ENCODE results near the gene ZNF385C.

The ZNF385C gene

GRCh38 chr17:42067371-42068091 is 30.7 kb downstream of the ZNF385C start:
- 52% methylated on average over 11 of the region's 12 CpGs for WGBS
- Histone ChIP-seq H3K9me3 (ENCODE audit: insufficient read depth, low read depth, low read length) (no peaks in the 10 kb centered on the region), H3K36me3 (ENCODE audit: insufficient read depth, low read length) (no peaks in the 10 kb centered on the region), H3K9ac (ENCODE audit: low read depth, low read length) (no peak overlapping the region), H3K4me3 (ENCODE audit: low read length) (no peak overlapping the region), H3K27me3 (ENCODE audit: insufficient read depth, low read length) (peaks cover 7% of the 10 kb centered on the region; the same call in 1 of the 2 replicates), H3K27ac (ENCODE audit: low read depth, low read length) (no peak overlapping the region), H3K4me1 (ENCODE audit: insufficient read depth, low read length) (peaks cover 8% of the 10 kb centered on the region; the same call in 1 of the 2 replicates)

GRCh38 chr17:42065201-42065600 is 33.1 kb downstream of the ZNF385C start:
- Histone ChIP-seq H3K27me3 (ENCODE audit: insufficient read depth, low read length) (no peaks in the 10 kb centered on the region), H3K36me3 (ENCODE audit: insufficient read depth, low read length) (no peaks in the 10 kb centered on the region), H3K9ac (ENCODE audit: low read depth, low read length) (no peak overlapping the region), H3K4me1 (ENCODE audit: insufficient read depth, low read length) (peaks cover 10% of the 10 kb centered on the region; the same call in 1 of the 2 replicates), H3K9me3 (ENCODE audit: insufficient read depth, low read depth, low read length) (no peaks in the 10 kb centered on the region), H3K27ac (ENCODE audit: low read depth, low read length) (no peak overlapping the region), H3K4me3 (ENCODE audit: low read length) (no peak overlapping the region)
- 87% methylated on average over 2 of the region's 2 CpGs for WGBS

DNA sequence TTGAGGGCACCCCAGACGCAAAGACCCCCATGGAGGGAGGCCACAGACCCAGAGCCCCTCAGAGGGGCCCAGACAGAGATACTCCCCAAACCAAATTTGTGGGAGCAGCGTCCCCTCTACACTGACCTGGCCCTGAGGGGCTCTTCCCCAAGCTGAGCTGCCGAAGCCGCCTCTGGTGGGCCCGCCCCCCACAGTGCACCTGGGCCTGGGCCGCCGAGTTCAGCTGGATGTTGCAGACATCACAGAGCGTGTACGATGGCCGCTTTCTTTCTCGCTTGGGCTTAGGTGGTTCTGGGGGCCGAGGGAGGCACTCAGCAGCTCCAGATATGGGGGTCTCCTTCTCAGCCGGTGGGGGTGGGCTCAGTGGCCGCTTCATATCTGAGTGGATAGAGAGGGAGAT is 35.6 kb downstream of the ZNF385C start:
- Histone ChIP-seq H3K4me1 (ENCODE audit: insufficient read depth, low read length) (peaks cover 9% of the 10 kb centered on the region; the same call in 1 of the 2 replicates), H3K4me3 (ENCODE audit: low read length) (no peak overlapping the region), H3K27me3 (ENCODE audit: insufficient read depth, low read length) (no peaks in the 10 kb centered on the region), H3K9me3 (ENCODE audit: insufficient read depth, low read depth, low read length) (no peaks in the 10 kb centered on the region), H3K36me3 (ENCODE audit: insufficient read depth, low read length) (no peaks in the 10 kb centered on the region), H3K27ac (ENCODE audit: low read depth, low read length) (no peak overlapping the region), H3K9ac (ENCODE audit: low read depth, low read length) (no peak overlapping the region)
- WGBS = 90% methylated on average over 14 of the region's 14 CpGs

DNA sequence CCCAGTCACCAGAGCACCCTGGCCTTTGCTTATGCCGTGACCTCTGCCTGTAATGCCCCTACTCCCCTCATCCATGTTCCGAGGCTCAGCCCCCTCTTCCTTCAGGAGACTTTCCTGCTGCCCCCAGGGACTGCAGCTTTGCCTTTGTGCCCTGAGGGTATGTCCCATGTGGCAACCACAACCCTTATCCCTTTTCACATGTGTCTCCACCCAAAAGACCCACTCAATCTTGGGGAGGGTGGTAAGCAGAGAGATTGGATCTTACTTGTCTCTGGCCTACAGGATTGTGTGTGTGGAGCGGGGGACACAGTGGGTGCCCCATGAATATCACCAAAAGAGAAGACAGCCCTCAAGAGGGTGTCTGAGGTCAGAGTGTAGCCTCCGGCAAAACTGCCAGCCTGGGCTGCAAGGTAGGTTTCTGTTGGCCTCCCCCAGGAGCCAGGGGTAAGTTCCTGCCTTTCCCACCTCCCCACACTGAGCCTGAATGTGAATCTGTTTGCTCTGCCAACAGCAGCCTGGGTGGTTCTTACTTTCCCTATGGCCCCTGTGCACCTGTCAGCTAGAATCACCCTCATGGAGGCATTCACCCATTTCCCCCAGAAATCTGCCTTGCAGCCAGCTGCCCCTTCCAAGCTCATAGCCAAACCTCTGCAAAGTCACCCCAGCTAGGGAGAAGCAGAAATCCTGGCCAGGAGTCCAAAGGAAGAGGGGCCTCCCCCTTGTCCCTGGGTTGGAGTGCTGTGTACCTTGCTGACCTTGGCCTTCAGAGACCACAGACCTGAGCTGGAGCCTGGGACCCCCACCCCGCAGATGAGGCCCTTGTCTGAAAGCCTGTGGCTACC is 36.4 kb downstream of the ZNF385C start:
- H3K9me3 ChIP-seq (ENCODE audit: insufficient read depth, low read depth, low read length) = no peaks in the 10 kb centered on the region
- H3K27me3 ChIP-seq (ENCODE audit: insufficient read depth, low read length) = no peaks in the 10 kb centered on the region
- no peak overlapping the region for H3K9ac ChIP-seq (ENCODE audit: low read depth, low read length)
- WGBS = 65% methylated on average over 5 of the region's 5 CpGs
- H3K36me3 ChIP-seq (ENCODE audit: insufficient read depth, low read length) = no peaks in the 10 kb centered on the region
- 0 out of 2 replicates have a peak, but pooled peaks cover 5% of the 10 kb centered on the region for H3K4me1 ChIP-seq (ENCODE audit: insufficient read depth, low read length)
- no peak overlapping the region for H3K27ac ChIP-seq (ENCODE audit: low read depth, low read length)
- no peak overlapping the region for H3K4me3 ChIP-seq (ENCODE audit: low read length)

GRCh38 chr17:42060231-42060630 is 38.0 kb downstream of the ZNF385C start:
- no peaks in the 10 kb centered on the region for H3K27me3 ChIP-seq (ENCODE audit: insufficient read depth, low read length)
- H3K9ac ChIP-seq (ENCODE audit: low read depth, low read length) = no peak overlapping the region
- H3K4me1 ChIP-seq (ENCODE audit: insufficient read depth, low read length) = peaks cover 14% of the 10 kb centered on the region; the same call in 1 of the 2 replicates
- no peaks in the 10 kb centered on the region for H3K36me3 ChIP-seq (ENCODE audit: insufficient read depth, low read length)
- H3K4me3 ChIP-seq (ENCODE audit: low read length) = no peak overlapping the region
- H3K27ac ChIP-seq (ENCODE audit: low read depth, low read length) = no peak overlapping the region
- no peaks in the 10 kb centered on the region for H3K9me3 ChIP-seq (ENCODE audit: insufficient read depth, low read depth, low read length)
- 91% methylated on average over 4 of the region's 4 CpGs for WGBS

- Histone ChIP-seq H3K36me3 (ENCODE audit: insufficient read depth, low read length) (no peaks in the 10 kb centered on the region), H3K27ac (ENCODE audit: low read depth, low read length) (no peak overlapping the region)
- 75% methylated on average over 3 of the region's 4 CpGs for WGBS
Measured at GRCh38 chr17:42059815-42060214, 38.5 kb downstream of the ZNF385C start.

GRCh38 chr17:42058063-42058462 is 40.2 kb downstream of the ZNF385C start:
- peaks cover 6% of the 10 kb centered on the region; the same call in 1 of the 2 replicates for H3K27me3 ChIP-seq (ENCODE audit: insufficient read depth, low read length)
- H3K9ac ChIP-seq (ENCODE audit: low read depth, low read length) = no peak overlapping the region
- 87% methylated on average over 7 of the region's 7 CpGs for WGBS
- H3K9me3 ChIP-seq (ENCODE audit: insufficient read depth, low read depth, low read length) = no peaks in the 10 kb centered on the region
- no peaks in the 10 kb centered on the region for H3K36me3 ChIP-seq (ENCODE audit: insufficient read depth, low read length)
- no peak overlapping the region for H3K27ac ChIP-seq (ENCODE audit: low read depth, low read length)
- no peak overlapping the region for H3K4me3 ChIP-seq (ENCODE audit: low read length)
- H3K4me1 ChIP-seq (ENCODE audit: insufficient read depth, low read length) = peaks cover 27% of the 10 kb centered on the region; the same call in 1 of the 2 replicates

More at GRCh38 chr17:42059815-42060214, 38.5 kb downstream of the ZNF385C start:
- H3K4me1 ChIP-seq (ENCODE audit: insufficient read depth, low read length) = peaks cover 17% of the 10 kb centered on the region; the same call in 1 of the 2 replicates
- H3K9ac ChIP-seq (ENCODE audit: low read depth, low read length) = no peak overlapping the region
- no peaks in the 10 kb centered on the region for H3K27me3 ChIP-seq (ENCODE audit: insufficient read depth, low read length)
- no peaks in the 10 kb centered on the region for H3K9me3 ChIP-seq (ENCODE audit: insufficient read depth, low read depth, low read length)
- H3K4me3 ChIP-seq (ENCODE audit: low read length) = no peak overlapping the region

- 81% methylated on average over 3 of the region's 3 CpGs for WGBS
Measured at GRCh38 chr17:42056635-42057034, 41.6 kb downstream of the ZNF385C start.

DNA sequence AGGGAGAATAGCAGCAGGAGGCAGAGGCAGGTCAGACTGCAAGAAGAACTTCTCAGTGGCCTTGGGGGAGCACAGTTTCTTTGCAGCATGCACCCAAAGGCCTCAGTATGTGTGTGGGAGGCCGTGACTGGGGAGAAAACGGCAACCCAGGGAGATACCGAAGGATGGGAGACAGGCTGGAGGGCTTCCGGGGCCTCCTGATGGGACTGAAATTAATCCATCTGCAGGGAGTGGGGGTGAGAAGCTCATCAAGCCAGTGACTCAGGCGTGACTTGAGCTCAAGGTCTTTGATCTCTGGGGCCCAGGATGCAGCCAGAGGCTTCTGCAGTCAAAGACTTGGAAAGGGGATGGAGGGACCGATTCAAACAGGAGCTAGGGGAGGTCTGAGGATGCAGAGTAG is 42.8 kb downstream of the ZNF385C start:
- Histone ChIP-seq H3K36me3 (ENCODE audit: insufficient read depth, low read length) (no peaks in the 10 kb centered on the region), H3K27ac (ENCODE audit: low read depth, low read length) (no peak overlapping the region), H3K4me3 (ENCODE audit: low read length) (no peak overlapping the region), H3K27me3 (ENCODE audit: insufficient read depth, low read length) (peaks cover 6% of the 10 kb centered on the region; the same call in 1 of the 2 replicates), H3K9me3 (ENCODE audit: insufficient read depth, low read depth, low read length) (no peaks in the 10 kb centered on the region), H3K4me1 (ENCODE audit: insufficient read depth, low read length) (peaks cover 30% of the 10 kb centered on the region), H3K9ac (ENCODE audit: low read depth, low read length) (no peak overlapping the region)
- 33% methylated on average over 6 of the region's 6 CpGs for WGBS

More at GRCh38 chr17:42056635-42057034, 41.6 kb downstream of the ZNF385C start:
- H3K27ac ChIP-seq (ENCODE audit: low read depth, low read length) = no peak overlapping the region
- H3K27me3 ChIP-seq (ENCODE audit: insufficient read depth, low read length) = peaks cover 6% of the 10 kb centered on the region; the same call in 1 of the 2 replicates
- no peak overlapping the region for H3K4me3 ChIP-seq (ENCODE audit: low read length)
- H3K9ac ChIP-seq (ENCODE audit: low read depth, low read length) = no peak overlapping the region
- peaks cover 22% of the 10 kb centered on the region; the same call in 1 of the 2 replicates for H3K4me1 ChIP-seq (ENCODE audit: insufficient read depth, low read length)
- no peaks in the 10 kb centered on the region for H3K9me3 ChIP-seq (ENCODE audit: insufficient read depth, low read depth, low read length)
- no peaks in the 10 kb centered on the region for H3K36me3 ChIP-seq (ENCODE audit: insufficient read depth, low read length)

DNA sequence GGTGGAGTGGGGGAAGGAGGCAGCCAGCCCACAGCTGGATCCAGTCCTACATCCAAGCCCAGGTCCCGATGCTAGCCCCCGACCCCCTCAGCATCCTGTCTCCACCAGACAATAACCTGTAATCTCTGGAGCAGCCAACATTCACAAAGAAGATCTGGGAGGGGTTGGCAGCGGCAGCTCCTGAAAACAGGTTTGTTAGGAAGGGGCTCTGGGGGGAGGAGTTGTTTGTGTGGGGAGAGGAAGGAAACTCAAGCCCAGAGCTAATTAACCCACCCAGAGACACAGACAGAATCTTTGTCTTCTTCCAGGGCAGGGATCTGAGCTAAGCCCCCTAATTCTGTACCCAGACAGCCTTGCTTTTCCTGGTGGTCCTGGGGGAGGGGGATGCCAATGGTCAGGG is 43.2 kb downstream of the ZNF385C start:
- H3K27me3 ChIP-seq (ENCODE audit: insufficient read depth, low read length) = peaks cover 6% of the 10 kb centered on the region; the same call in 1 of the 2 replicates
- no peaks in the 10 kb centered on the region for H3K9me3 ChIP-seq (ENCODE audit: insufficient read depth, low read depth, low read length)
- peaks cover 30% of the 10 kb centered on the region for H3K4me1 ChIP-seq (ENCODE audit: insufficient read depth, low read length)
- no peak overlapping the region for H3K4me3 ChIP-seq (ENCODE audit: low read length)
- 15% methylated on average over 3 of the region's 3 CpGs for WGBS
- no peak overlapping the region for H3K27ac ChIP-seq (ENCODE audit: low read depth, low read length)
- no peak overlapping the region for H3K9ac ChIP-seq (ENCODE audit: low read depth, low read length)
- H3K36me3 ChIP-seq (ENCODE audit: insufficient read depth, low read length) = no peaks in the 10 kb centered on the region
